ENCODE measurements around the gene CPNE6. TPM values are rescaled to one million over a fixed set of nuclear protein-coding genes. Genes with fewer than 3 reads are reported as not detected.

The CPNE6 gene
- total and polyA plus RNA-seq, 2 of the 8 experiments (the other 6 are each of a cell fraction or from before 2014, with no cell fraction given): 0.05 TPM; not detected in 1

DNA sequence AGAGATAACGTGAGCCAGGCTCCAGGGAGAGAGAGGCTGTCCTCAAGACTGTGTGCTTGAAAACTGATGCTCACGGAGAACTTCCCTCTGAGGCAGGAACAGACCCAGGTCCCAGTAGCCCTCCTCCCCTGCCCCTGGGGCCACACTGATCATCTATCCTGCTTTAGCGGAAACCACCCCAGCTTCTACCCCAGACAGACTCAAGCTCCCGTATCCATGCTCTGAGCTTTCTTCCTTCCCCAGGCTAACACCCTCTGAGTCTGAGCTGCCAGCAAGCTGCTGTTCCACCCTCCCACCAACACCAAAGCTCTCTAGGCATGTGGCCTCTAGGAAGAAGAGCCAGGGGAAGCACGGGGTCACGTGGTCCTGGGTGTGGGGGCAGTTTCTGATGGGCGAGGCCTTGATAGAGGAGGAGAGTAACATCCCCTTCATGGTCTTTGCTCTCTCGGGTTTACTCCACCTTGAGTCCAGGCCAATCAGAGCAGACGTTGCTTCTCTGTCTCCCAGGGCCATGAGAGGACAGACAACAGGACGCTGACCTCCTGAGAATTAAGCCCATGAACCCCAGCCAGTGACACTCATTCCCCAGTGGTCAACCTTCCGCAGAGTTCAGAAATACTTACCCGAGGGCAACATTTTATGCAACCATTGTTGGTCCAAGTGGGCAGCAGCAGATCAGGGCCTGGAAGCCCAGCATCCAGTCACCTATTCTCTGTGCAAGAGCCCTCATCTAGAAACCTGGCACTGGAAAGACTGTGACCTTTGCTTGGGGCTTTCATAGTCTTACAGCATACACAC lies 24.1 kb downstream of the CPNE6 start (continued):
- TF ChIP-seq HDAC2 (IDR thresholded peaks at IDR 0.05; ENCODE audit: borderline replicate concordance in 1 of 2, low read depth in 2 of 2, low read length in 2 of 2) (no peak), SP1 (IDR thresholded peaks at IDR 0.05; ENCODE audit: low read depth, low read length) (0 out of 2 replicates have a peak, but pooled peaks have one; percentile 26), SP4 (IDR thresholded peaks at IDR 0.05; ENCODE audit: low read length) (no peak), TAF1 (IDR thresholded peaks at IDR 0.05; ENCODE audit: low read depth, low read length) (peak; percentile 94), E2F6 (IDR thresholded peaks at IDR 0.05) (peak; percentile 82), ATF3 (IDR thresholded peaks at IDR 0.05; ENCODE audit: insufficient read depth, low read depth, low read length) (0 out of 2 replicates have a peak, but pooled peaks have one; percentile 43), CHD1 (IDR thresholded peaks at IDR 0.05; ENCODE audit: low read depth, low read length) (no peak)

All from H1 (cell line).